GM21576 (cell line): ENCODE results near the gene SCUBE3.

Experiments
- ATAC-seq: cut with Tn5 transposase; IDR thresholded peaks from one replicate; pipeline ENCODE4 v1.9.1; 2021; ENCODE audit warnings: mild to moderate bottlenecking, moderate library complexity; ENCODE audit not compliant: unreplicated experiment

SCUBE3 gene

DNA sequence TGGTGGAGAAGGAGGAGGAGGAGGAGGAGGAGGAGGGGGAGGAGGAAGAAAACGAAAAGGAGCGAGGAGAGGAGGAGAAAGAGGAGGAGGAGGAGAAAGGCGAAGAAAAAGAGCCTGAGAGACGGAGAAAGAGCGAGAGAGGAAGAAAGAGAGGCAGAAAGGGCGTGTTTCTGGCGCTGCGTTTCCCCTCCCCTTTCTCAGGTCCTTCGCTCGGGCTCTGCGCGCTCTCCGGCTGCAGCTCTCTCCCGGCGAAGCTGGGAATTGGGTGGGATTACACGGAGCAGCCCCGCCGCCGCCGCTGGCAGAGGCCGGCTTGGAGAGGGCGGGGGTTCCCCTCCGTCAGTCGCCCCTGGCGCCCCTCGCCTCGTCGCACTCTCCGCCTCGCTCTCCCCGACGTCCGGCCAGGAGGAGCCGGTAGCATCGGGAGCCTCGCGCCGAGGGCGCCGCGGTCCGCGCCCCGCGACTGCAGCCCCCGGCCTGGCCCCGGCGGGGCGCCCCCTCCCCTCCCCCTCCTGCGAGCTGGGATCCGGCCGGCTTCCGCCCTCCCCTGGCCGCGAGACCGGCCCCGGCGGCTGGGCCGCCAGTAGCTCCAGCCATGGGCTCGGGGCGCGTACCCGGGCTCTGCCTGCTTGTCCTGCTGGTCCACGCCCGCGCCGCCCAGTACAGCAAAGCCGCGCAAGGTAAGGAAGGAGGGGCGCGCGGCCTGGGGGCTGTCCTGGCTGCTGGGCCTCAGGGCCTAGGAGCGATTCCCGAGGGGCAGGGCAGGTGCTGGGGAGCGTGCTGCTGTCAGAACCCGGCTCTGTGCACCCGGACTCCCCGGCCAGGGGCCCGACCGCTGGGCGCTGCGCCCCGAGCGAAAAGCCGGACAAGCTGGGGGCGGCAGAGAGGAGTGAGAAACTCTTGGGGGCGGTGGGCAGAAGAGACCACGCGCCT is at the start of gene SCUBE3:
TSS of gene SCUBE3 (plus strand) at position 133 of the 933 bp plus-strand sequence. CDS start at position 596, 463 bp downstream.
- ATAC-seq = no peak

- no peak for ATAC-seq
Measured at GRCh38 chr6:35164277-35164676, 49.5 kb upstream of the SCUBE3 start.

DNA sequence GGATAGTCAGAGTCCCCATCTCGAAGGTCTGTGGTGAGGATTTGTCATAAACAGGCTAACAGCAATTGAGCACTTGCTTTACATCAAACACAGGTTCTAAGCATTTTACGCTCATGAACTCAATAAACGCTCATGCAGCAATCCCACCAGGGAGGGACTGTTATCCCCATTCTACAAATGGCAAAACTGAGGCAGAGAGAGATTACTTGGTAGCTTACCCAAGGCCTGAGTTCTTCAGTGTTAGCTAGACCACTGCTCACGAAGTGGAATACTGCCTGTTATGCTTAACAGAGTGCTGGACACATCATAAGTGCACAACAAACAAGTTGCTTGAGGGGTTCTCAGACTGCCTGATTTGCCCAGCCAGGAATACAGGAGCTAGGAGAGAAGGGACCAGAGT is 48.9 kb upstream of the SCUBE3 start:
- no peak for ATAC-seq

DNA sequence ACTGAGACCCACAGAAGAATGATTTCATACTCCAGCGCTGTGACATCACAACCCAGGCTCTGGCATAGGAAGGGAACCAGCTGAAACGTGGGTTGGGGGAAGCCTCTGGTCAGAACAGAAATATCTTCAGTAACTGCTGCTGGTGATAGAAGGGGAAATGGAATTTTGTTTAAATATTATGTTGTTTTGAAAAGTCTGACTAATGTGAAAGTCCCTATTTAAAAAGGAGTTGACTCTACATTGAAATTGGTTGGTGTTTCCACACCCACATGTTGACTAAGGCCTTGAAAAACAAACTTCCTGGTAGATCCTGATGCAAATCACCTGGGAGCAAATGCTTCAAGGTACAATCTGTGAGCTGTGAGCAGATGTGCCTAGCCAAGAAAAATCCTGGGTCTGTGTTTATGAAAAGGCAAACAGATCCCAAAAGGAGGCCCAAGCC is 48.1 kb upstream of the SCUBE3 start:
- ATAC-seq = no peak

DNA sequence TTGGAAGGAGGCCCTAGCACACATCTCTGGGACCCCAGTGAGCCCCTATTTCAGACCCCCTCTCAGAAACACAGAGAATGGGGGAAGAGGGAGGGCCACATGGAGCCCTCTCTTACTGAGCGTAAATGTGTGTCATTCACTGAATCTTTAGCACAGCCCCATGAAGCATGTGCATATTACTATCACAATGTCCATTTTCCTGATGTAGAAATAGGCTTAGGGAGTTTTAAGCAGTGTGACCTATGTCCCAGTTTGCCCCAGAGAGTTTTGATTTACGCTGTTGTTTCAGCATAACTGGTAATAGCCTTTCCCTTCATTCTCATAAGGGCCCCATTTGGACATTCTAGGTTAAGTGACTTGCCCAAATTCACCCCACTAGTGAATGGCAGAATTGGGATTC is 47.6 kb upstream of the SCUBE3 start:
- ATAC-seq = no peak

DNA sequence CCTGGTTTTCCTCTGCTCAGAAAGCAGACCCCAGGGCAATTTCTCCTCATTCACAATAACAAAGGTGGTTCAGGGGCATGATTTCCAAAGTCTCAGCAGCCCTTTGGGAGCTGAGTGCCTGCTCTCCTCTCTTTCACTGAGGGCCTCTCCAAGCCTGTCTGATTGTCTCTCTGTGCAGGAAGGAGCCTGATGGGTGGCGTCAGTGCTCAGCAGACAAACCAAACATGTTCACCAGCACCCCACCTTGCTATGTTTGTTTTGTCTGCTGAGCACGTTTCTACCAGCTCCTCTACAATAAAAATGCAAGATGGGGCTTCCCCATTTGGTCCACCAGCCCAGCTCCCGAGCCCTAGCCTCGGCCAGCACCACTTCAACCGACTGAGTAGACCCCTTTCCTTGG is 47.2 kb upstream of the SCUBE3 start:
- ATAC-seq = no peak

DNA sequence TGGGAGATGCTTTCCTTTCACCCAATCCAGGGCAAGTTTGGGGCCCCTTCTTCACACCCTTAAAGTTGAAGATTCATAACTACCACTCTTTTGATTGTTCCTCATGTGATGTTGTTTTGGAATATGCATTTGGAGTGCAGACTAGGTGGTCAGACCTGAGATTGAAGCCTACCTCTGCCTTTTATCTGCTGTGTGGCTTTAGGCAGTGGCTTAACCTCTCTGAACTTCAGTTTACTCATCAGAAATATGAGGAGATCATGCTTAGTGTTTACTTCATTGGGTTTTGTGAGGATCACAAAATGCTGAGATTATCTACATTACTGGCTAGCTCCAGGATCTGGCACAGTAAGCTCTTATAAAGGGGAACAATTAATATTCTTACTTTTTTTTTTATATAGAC is 46.3 kb upstream of the SCUBE3 start:
- no peak for ATAC-seq

DNA sequence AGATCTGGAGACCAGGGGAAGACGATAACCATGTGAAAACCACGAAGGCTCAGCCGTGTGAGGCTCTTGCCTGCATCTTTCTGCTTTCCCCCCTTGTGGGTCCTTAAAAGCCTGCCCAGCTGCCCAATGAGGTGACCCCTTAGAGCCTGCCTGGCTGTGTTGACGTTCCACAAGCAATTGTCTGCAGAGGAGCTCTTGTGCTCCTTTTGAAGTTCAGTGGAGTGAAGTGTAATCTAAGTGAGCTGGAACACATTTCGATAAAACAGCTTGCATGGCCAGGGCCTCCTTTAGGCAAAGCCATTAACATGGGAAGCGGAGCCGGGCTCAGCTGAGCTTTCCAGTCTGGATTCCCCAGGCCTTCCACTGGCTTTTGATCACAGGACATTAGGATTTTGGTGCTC is 45.3 kb upstream of the SCUBE3 start:
- ATAC-seq = no peak

DNA sequence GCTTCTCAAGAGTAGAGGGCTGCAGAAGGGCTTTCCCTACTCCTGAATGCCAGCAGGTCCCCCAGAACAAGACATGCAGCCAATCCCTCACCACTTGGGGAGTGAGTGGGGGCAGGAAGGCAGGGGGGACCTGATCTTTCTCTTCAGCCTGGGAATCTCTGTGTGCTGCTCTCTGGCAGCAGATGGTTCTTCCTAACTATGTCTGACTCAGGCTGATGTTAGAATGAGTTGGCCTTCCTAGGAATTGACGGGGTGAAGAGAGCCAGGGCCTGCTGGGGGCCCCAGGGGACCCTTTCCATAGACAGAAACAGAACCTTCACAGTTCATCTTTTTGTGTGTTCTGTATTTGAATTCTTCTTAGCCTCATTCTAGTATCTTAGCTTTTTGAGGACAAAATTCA is 43.6 kb upstream of the SCUBE3 start:
- no peak for ATAC-seq

- ATAC-seq = no peak
Measured at GRCh38 chr6:35170891-35171290, 42.9 kb upstream of the SCUBE3 start.

- no peak for ATAC-seq
Measured at GRCh38 chr6:35173044-35173426, 40.7 kb upstream of the SCUBE3 start.

DNA sequence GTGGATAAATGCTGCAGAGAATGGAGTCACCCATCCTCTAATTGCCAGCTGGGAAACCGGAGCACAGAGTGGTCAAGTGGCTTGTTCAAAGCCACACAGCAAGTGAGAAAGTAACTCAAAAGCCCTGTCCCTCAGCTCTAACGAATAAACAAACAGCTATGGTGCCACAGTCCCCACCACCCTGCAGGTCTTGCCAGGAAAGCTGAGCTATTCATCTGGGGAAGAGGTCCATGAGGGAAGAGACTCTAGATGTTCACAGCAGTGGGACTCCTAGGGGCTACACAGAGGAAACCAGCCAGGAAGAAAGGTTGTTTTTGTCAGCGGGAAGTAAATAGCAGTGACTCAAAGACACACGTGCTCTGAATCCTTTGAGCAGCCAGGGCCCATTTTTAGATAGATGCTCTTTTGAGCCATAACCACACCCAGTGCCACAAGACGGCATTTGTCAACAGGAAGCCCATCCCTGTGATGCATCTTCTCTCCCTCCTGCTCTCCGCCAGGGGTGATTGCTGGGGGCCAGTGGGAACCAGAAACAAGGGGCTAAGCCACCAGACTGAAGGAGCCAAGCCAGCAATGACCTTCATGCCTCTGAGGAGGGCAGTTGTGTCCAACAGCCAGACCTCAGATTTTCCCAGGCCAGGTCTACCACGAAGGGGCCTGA is 40.2 kb upstream of the SCUBE3 start:
- ATAC-seq = no peak

DNA sequence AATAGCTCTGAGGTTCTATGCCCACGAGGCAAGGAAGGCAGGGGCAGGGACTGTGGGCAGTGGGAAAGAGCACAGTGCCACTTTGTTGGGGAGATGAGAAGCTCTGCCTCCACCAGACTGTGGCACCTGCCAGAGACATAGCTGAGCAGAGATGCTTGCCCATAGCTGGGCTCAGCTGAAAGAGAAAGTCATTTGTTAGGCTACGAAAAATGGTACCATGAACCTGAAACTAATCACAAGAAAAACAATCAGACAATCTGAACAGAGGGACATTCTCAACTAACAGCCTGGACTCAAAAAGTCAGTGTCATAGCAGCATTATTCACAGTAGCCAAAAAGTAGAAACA is 39.7 kb upstream of the SCUBE3 start:
- no peak for ATAC-seq

DNA sequence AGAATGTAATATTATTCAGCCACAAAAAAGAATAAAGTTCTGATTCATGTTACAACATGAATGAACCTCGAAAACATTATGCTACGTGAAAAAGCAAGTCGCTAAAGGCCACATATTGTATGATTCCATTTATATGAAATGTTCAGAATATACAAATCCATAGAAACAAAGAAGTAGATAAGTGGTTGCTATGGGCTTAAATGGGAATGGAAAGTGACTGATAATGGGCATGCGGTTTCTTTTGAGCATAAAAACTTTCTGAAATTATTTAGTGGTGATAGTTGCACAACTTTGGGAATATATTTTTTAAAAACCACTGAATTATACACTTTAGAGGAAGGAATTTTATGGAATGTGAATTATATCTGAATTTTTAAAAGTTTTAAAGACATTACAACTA is 39.3 kb upstream of the SCUBE3 start:
- no peak for ATAC-seq

- no peak for ATAC-seq
Measured at GRCh38 chr6:35176301-35177024, 37.3 kb upstream of the SCUBE3 start.

GRCh38 chr6:35177157-35177556 is 36.6 kb upstream of the SCUBE3 start:
- no peak for ATAC-seq

DNA sequence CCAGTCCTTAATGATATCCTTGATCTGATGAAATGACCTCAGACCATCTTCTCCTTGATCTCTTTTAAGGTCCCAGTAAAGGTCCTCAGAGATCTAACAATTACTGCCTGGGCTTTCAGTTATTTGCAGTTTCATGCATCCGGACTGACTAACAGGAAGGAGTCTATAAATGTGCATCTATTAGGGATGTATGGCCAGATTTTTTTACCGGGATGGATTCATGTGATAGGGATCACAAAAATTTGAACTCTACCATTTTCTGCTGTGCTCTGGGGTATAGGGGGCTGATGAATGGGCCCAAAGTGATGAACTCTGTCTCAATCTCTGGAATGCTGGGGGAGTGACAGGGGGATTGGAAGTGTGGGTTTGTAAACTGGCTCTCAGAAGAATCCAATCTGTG is 36.2 kb upstream of the SCUBE3 start:
- ATAC-seq = no peak

DNA sequence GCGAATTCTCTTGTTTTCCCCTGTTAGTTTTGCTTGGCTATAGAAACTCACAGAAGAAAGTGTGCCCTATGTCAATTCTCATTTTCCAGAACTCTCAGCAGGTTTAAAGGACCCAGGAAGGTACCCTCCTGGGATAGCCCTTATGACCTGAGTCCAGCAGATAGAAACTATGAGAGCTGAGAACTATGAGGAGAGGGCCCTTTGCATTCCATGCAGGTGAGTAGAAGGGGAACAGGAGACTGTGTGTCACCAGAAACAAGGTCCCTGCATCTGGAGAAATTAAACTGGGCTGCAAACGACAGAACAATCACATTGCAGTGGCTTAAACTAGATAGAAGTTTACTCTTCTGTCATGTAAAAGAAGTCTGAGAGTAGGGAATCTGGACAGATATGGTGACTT is 35.7 kb upstream of the SCUBE3 start:
- no peak for ATAC-seq

- ATAC-seq = no peak
Measured at GRCh38 chr6:35178932-35179832, 34.6 kb upstream of the SCUBE3 start.

GRCh38 chr6:35179901-35180535 is 33.7 kb upstream of the SCUBE3 start:
- ATAC-seq = no peak
